ENCODE measurements around the gene PON2. TPM values are rescaled to one million over a fixed set of nuclear protein-coding genes. Genes with fewer than 3 reads are reported as not detected.
"Not testable (repeated sequence)": the region's sequence is repeated elsewhere in the genome, so short reads cannot be mapped to it uniquely, and the experiment has no call there.

Gene PON2
- total RNA-seq, 1 donor from 2014 or later, result 40.3 TPM

- no peak for DNase-seq (ENCODE audit: low spot score)
- intact Hi-C loops (cut with DNase I), result no loop called here
These were observed 22.8 kb downstream of the PON2 start for GRCh38 chr7:95412075-95412474.

- intact Hi-C loops (cut with DNase I), result no loop called here
These were observed 23.2 kb downstream of the PON2 start for GRCh38 chr7:95411666-95412065.

GRCh38 chr7:95411036-95411435 lies 23.8 kb downstream of the PON2 start:
- DNase-seq (ENCODE audit: low spot score), result no peak
- intact Hi-C loops (cut with DNase I), result no loop called here

More at GRCh38 chr7:95411666-95412065, 23.2 kb downstream of the PON2 start:
- DNase-seq (ENCODE audit: low spot score), result no peak

DNA sequence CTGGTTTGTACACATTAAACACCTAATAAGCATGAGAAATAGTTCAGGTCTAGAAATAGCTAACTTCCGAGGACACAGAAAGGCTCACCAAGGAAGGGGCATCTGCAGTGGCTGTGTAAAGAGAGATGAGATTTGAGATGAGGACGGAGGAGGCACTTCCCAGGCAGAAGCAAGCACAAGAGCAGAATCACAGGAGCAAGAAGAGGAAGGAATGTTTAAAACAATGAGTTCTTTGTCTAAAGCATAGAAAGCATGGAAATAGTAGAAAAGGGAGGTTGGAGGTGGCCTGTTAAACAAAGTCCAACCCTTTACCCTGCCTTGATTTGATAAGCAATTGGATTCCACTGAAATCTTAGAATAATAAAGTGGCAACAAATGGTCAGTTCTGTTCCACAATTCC lies 27.1 kb downstream of the PON2 start:
- intact Hi-C loops (cut with DNase I), result no loop called here
- no peak for DNase-seq (ENCODE audit: low spot score)

- intact Hi-C loops (cut with DNase I), result no loop called here
- DNase-seq (ENCODE audit: low spot score), result no peak
These were observed 29.0 kb downstream of the PON2 start for GRCh38 chr7:95405800-95406199.

GRCh38 chr7:95405208-95405607 lies 29.6 kb downstream of the PON2 start:
- no peak for DNase-seq (ENCODE audit: low spot score)
- intact Hi-C loops (cut with DNase I), result no loop called here

GRCh38 chr7:95404316-95404865 lies 30.4 kb downstream of the PON2 start:
- DNase-seq (ENCODE audit: low spot score), result no peak
- intact Hi-C loops (cut with DNase I), result no loop called here

DNA sequence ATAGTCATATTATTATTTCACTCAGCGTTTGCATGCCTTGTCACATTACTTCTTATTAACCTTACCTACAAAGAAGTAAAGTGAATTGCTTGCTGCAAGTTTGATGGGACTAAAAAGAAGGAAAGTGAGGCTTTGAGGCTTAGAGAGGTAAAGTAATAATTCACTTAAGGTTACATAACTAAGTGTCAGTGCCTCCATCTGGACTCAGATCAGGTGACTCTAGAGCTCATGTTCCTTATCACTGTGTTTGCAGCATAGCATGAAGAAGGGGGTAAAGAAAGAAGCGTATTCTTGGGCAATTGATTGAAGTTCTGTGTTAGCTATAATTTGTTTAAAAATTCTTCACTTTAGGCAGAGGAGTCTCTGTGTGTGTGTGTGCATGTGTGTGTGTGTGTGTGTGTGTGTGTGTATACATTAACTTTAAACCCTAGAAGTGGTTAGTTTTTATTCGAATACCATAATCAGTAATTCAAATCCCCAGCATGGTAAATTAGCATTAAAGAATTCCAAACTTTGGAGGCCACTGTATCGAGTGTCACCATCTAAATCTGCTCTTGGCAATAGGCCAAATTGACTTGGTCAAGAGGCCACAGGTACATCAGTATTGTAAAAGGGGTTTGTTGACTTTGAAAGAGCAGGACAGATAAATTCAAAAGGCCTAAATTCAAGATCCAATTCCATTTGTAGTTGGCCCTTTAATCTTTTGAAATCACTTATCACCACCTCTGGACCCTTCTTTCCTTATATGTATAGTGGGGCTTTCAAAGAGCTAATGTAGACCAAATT lies 36.5 kb downstream of the PON2 start:
- DNase-seq (ENCODE audit: low spot score), result no peak

DNA sequence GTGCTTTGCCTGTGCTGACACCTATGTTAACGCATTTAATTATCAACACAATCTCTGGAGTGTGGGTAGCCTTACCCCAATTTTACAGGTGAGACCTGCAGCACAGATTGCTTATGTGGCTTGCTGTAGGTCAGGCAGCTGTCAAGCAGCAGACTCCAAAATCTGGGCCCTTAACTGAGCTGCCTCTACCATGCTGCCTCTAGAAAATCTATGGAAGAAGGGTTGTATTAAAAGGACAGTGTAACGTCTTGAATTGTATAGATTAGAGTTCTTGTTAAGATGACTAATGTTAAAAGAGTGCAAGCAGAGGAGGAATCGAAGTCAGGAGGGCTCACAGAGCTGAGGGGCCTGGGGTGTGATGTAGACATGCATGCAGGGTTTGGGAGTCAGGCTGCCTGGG lies 37.4 kb downstream of the PON2 start:
- DNase-seq (ENCODE audit: low spot score), result no peak
- intact Hi-C loops (cut with DNase I), result no loop called here

More for the DNA sequence above, 36.5 kb downstream of the PON2 start:
- intact Hi-C loops (cut with DNase I), result no loop called here

DNA sequence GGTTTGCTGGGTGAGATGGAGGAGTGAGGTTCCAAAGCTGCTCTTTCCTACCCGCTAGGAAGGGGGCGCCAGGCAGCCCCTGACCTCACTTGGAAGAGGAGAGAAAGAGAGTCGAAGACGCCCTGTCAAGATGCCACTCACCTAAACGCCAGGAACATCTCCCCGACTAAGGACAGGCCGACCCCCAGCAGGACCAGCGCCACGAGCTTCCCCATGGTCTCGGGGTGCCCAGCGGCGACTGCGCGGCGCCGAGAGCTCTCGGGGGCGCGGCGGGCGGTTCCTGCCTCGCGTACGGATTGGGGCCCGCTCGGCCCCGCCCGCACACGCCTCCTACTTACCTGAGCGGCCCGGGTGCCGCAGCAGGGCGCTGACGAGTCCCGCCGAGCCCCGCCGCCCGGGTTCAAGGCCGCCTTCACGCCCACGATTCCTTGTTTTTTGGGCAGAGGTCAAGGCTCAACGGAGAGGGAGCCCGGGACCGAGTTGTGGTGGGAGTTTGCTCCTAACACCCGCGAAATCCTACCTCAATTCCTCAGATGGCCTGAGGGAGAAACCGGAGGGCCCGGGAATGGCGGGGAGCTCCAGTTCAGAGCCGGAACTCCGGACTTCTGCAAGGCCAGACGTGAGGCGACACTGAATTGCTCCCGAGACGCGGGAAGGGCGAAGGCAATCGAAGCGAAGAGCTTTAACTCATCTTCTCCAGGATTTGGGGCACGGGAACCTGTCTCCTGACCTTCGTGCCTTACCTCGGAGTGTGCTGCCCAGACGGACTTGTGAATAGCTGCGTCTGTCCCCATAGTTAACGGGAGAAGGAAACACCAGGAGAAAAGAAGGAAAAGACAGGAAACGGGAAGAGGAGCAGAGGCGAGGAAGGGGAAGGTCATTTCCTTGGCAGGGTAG lies 38.4 kb downstream of the PON2 start, which contains the start of gene PON3:
PON3 (minus strand) TSS at position 240 of the 897 bp plus-strand sequence; CDS start at position 215, 25 bp downstream.
- DNase-seq (ENCODE audit: low spot score), result no peak
- intact Hi-C loops (cut with DNase I), result no loop called here

DNA sequence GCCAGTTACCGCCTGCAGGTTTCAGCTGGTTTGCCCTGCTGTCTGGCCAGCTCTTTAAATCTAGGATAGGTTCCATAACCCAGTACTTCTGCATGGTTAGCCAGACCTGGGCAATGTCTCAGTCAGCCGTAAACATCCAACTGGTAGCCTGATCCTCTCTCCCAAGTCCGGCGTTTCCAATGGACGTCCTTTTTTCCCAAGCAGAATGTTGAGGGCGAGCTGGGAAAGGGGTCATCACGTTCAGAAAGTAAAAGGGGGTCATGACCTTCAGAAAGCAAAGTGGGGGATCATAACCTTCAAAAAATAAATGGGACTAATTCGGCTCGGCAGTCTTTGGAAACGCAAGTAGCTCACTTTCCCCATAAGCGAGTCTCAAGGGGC lies 39.1 kb downstream of the PON2 start:
- intact Hi-C loops (cut with DNase I), result no loop called here
- no peak for DNase-seq (ENCODE audit: low spot score)

DNA sequence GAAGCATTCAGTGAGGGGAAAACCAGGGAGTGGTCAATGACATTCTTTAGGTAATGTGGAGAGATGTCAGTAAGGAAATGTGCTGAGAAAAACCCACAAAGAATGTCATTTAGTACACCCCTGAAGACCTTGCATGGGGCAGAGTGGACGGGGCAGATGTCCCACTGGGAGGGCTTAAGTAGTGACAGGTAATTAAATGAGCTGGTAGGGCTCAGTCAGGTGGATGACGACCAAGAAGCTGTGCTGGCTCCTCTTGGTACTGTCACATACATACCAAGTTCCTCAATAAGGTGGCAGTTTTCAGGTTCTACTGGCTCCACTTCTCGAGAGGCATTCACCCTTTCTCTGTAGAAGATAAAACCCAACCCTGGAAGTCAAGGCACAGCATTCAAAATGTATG lies 40.5 kb downstream of the PON2 start:
- no peak for DNase-seq (ENCODE audit: low spot score)
- intact Hi-C loops (cut with DNase I), result no loop called here

DNA sequence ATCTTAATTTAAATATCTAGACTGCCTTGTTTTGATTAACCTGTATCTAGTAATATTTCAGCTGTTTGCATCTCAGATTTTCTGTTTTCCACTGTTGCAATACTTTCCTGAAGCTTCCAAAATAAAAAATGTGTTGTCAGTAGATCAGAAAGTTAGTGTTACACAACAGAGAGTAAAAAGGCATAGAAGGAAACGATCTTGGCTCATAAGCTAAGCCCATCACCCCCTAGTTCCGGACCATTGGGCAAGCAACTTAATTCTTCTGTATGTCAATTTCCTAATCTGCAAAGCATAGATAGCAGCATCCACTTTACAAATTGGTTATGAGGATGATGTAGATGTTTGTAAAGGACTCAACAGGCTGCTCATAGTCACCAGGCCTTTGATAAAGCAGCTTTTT lies 43.1 kb downstream of the PON2 start:
- intact Hi-C loops (cut with DNase I), result no loop called here
- no peak for DNase-seq (ENCODE audit: low spot score)

GRCh38 chr7:95389516-95389915 lies 45.3 kb downstream of the PON2 start:
- DNase-seq (ENCODE audit: low spot score), result no peak
- intact Hi-C loops (cut with DNase I), result no loop called here

DNA sequence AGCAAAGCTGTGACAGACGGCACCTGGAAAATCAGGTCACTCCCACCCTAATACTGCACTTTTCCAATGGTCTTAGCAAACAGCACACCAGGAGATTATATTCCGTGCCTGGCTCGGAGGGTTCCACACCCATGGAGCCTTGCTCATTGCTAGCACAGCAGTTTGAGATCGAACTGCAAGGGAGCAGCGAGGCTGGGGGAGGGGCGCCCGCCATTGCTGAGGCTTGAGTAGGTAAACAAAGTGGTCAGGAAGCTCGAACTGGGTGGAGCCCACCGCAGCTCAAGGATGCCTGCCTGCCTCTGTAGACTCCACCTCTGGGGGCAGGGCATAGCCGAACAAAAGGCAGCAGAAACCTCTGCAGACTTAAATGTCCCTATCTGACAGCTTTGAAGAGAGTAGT lies 55.4 kb downstream of the PON2 start:
- DNase-seq (ENCODE audit: low spot score); intact Hi-C loops (cut with DNase I): not testable (repeated sequence)

DNA sequence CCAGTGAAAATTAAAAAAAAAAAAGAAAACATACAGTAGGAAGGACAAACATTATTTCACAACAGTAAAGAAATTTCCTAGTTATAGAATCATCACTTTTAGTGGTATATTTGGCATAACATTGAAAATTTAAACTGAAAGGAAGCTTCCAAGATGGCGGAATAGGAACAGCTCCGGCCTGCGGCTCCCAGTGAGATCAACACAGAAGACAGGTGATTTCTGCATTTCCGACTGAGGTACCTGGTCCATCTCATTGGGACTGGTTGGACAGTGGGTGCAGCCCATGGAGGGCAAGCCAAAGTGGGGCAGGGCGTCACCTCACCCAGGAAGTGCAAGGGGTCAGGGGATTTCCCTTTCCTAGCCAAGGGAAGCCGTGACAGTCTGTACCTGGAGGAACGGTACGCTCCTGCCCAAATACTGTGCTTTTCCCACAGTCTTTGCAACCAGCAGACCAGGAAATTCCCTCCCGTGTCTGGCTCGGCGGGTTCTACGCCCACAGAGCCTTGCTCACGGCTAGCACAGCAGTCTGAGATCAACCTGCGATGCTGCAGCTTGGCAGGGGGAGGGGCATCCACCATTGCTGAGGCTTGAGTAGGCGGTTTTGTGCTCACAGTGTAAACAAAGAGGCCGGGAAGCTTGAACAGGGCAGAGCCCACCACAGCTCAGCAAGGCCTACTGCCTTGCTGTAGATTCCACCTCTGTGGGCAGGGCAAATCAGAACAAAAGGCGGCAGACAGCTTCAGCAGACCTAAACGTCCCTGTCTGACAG lies 58.0 kb downstream of the PON2 start:
- intact Hi-C loops (cut with DNase I), result no loop called here
- DNase-seq (ENCODE audit: low spot score), result no peak

DNA sequence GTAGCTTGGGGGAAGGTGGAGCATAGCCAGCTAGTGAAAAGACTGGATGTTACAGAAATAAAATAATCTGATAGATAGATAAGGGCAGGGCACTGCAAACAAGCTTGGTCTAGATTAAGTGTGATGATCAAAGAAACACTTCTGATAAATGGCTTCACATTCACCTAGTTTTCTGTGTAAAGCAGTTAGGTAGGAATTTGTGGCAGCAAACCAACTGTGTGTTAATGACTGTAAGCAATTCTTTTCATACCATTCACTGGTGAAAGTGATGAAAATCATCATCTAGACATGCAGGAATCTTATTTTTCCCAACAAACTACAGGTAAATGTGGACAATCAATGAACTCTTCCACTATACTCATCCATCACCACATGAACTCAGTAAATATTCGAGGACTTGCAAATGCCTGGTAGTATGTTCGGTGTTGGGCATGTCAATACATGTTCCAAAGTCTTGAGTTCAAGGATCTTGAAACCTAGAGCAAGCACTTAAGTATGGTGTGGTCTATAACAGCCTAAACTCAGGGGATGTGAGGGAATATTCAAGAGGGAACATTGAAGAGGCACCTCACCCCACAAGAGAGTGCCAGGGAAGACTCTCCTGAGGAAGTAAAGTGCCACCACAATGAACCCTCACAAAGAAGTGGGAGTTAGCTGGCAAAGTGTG lies 59.1 kb downstream of the PON2 start:
- intact Hi-C loops (cut with DNase I), result no loop called here
- DNase-seq (ENCODE audit: low spot score), result no peak

GRCh38 chr7:95373323-95373722 lies 61.5 kb downstream of the PON2 start:
- intact Hi-C loops (cut with DNase I), result no loop called here
- no peak for DNase-seq (ENCODE audit: low spot score)

GRCh38 chr7:95368235-95368634 lies 66.6 kb downstream of the PON2 start:
- intact Hi-C loops (cut with DNase I), result no loop called here

More at GRCh38 chr7:95368235-95368634, 66.6 kb downstream of the PON2 start:
- DNase-seq (ENCODE audit: low spot score), result no peak

Data from cardiac septum (tissue), 1 donor.